A549 (cell line): ENCODE results near the gene SHROOM2.

ENCODE experiments used
- BCL3 ChIP-seq: fragments of >200 bp; sonication (Bioruptor Twin); formaldehyde crosslinking; IDR thresholded peaks from 3 replicates; pipeline ENCODE4 v1.6.1; 2016
- CTCF ChIP-seq: fragments of >200 bp; sonication (Bioruptor Twin); formaldehyde crosslinking; IDR thresholded peaks from 3 replicates; pipeline ENCODE4 v1.5.1; 2016
- E2F6 ChIP-seq: IDR thresholded peaks from 2 replicates; pipeline ENCODE4 v1.6.1; 2012; ENCODE audit warnings: low read depth, borderline replicate concordance
- FOSL2 ChIP-seq, 2 experiments: fragments of 450-650 bp in 1 of 2; fragments of >200 bp in 1 of 2; sonication (Bioruptor Twin) in 1 of 2; formaldehyde crosslinking; IDR thresholded peaks; 2 replicates each; pipeline versions ENCODE4 v1.5.0 to v1.6.1; 2016 to 2020; ENCODE audit warnings: mild to moderate bottlenecking in 1 of 2, moderate library complexity in 1 of 2
- HOXA7 ChIP-seq: fragments of 250-450 bp; sonication (Bioruptor Pico); IDR thresholded peaks from 2 replicates; pipeline ENCODE4 v1.5.0; 2020; ENCODE audit warnings: mild to moderate bottlenecking, moderate library complexity
- JUN ChIP-seq, 2 experiments: fragments of >200 bp; sonication (Bioruptor Twin); formaldehyde crosslinking; IDR thresholded peaks; 2 replicates in 1 of 2; 3 replicates in 1 of 2; pipeline ENCODE4 v1.6.1; 2016 to 2017
- NFE2L2 ChIP-seq: fragments of 150-350 bp; conservative IDR thresholded peaks from 2 replicates; pipeline ENCODE4 v1.6.1; 2014; ENCODE audit warnings: low read length
- REST ChIP-seq: fragments of 200-600 bp; sonication (generic); IDR thresholded peaks from 2 replicates; pipeline ENCODE4 v1.6.1; 2016; ENCODE audit warnings: antibody characterized with exemption, mild to moderate bottlenecking, moderate library complexity
- RFX5 ChIP-seq: fragments of 450-650 bp; IDR thresholded peaks from 2 replicates; pipeline ENCODE4 v1.7.1; 2014; ENCODE audit warnings: antibody characterized with exemption, mild to moderate bottlenecking, moderate library complexity
- TP53 ChIP-seq: fragments of 250-450 bp; sonication (Bioruptor Pico); IDR thresholded peaks from 2 replicates; pipeline ENCODE4 v1.5.0; 2021; ENCODE audit warnings: mild to moderate bottlenecking, moderate library complexity

GRCh38 chrX:9948406-9948805, 162.2 kb downstream of the SHROOM2 start:
- TF ChIP-seq CTCF (no peak), FOSL2 (IDR thresholded peaks at IDR 0.05) (no peak), FOSL2 (CRISPR knock-in tag; IDR thresholded peaks at IDR 0.05) (no peak), JUN (IDR thresholded peaks at IDR 0.05) (no peak), RFX5 (no peak), BCL3 (no peak), E2F6 (no peak), HOXA7 (no peak), TP53 (CRISPR knock-in tag) (no peak), NFE2L2 (no peak), REST (no peak)
